Activated naive CD4-positive, alpha-beta T cell treated with anti-CD3 and anti-CD28 coated beads, Interleukin-2, amount 50 U/mL, for 72 hours (primary cell): ENCODE results near the gene NANOG. TPM values are rescaled to one million over a fixed set of nuclear protein-coding genes. Genes with fewer than 3 reads are reported as not detected.
"Not testable (repeated sequence)": the region's sequence is repeated elsewhere in the genome, so short reads cannot be mapped to it uniquely, and the experiment has no call there.

Experiments used
- ATAC-seq, 2 donors: fragments of 150-1000 bp; cut with Tn5 transposase; 2 replicates each; pipeline ENCODE4 v1.10.0; 2021; ENCODE audit warnings: mild to moderate bottlenecking in 2 of 2, moderate library complexity in 2 of 2
- DNase-seq, 2 donors: peaks; one replicate each; pipeline ENCODE4 v3.0.0; 2021 to 2022; ENCODE audit warnings: low spot score in 2 of 2
- H3K27ac Mint-ChIP-seq, 2 donors: one replicate each; pipeline ENCODE4 v1.8.0; 2022; ENCODE audit warnings: mild to moderate bottlenecking in 2 of 2, mixed read lengths in 2 of 2
- H3K36me3 Mint-ChIP-seq, 2 donors: one replicate each; pipeline ENCODE4 v1.8.0; 2022; ENCODE audit warnings: mixed read lengths in 2 of 2
- H3K9me3 Mint-ChIP-seq, 2 donors: one replicate each; pipeline ENCODE4 v1.8.0; 2022; ENCODE audit warnings: mixed read lengths in 2 of 2
- total RNA-seq, 2 donors: library from RNA; stranded (reverse); gene quantifications; one replicate each; pipeline ENCODE4 v1.2.3, GENCODE V29; 2022

Gene NANOG
- not detected for total RNA-seq

DNA sequence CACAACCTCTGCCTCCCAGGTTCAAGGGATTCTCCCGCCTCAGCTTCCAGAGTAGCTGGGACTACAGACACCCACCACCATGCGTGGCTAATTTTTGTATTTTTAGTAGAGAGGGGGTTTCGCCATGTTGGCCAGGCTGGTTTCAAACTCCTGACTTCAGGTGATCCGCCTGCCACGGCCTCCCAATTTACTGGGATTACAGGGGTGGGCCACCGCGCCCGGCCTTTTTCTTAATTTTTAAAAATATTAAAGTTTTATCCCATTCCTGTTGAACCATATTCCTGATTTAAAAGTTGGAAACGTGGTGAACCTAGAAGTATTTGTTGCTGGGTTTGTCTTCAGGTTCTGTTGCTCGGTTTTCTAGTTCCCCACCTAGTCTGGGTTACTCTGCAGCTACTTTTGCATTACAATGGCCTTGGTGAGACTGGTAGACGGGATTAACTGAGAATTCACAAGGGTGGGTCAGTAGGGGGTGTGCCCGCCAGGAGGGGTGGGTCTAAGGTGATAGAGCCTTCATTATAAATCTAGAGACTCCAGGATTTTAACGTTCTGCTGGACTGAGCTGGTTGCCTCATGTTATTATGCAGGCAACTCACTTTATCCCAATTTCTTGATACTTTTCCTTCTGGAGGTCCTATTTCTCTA, at the start of gene NANOG:
TSS of gene NANOG (plus strand) at position 519 of the 645 bp plus-strand sequence. CDS start 213 bp downstream, outside the sequence.
- H3K9me3 Mint-ChIP-seq, DNase-seq, H3K36me3 Mint-ChIP-seq, ATAC-seq, H3K27ac Mint-ChIP-seq: not testable (repeated sequence)

GRCh38 chr12:7747246-7747645, 42.0 kb upstream of the NANOG start, which contains the start of gene CLEC4C:
Gene CLEC4C (minus strand): TSS chr12:7747375. CDS start chr12:7747348, 27 bp downstream.
- DNase-seq (no peak), ATAC-seq (no peak)
- Mint-ChIP-seq H3K27ac (no peak within 1 kb of the TSS), H3K36me3 (no peaks in the 10 kb centered on the region), H3K9me3 (peaks cover 0 to 5% of the 10 kb centered on the region in 2 donors)

GRCh38 chr12:7748852-7749251, 40.4 kb upstream of the NANOG start:
- no peak overlapping the region for H3K27ac Mint-ChIP-seq
- no peak for DNase-seq
- H3K36me3 Mint-ChIP-seq, result no peaks in the 10 kb centered on the region
- ATAC-seq, result no peak
- no peaks in the 10 kb centered on the region for H3K9me3 Mint-ChIP-seq

DNA sequence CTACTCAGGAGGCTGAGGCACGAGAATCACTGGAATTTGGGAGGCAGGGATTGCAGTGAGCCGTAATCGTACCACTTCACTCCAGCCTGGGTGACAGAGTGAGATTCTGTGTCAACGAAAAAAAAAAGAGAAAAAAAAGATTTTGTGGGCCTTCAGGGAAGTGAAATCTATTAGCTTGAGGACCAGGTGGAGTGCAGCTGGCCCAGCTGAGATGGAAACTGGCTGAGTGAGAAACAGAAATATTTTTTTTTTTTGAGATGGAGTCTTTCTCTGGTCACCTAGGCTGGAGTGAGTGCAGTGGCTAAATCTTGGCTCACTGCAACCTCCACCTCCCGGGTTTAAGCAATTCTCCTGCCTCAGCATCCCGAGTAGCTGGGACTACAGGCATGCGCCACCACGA, 39.8 kb upstream of the NANOG start:
- no peaks in the 10 kb centered on the region for H3K9me3 Mint-ChIP-seq
- DNase-seq (no peak), ATAC-seq (no peak)
- H3K27ac Mint-ChIP-seq, result no peak overlapping the region
- no peaks in the 10 kb centered on the region for H3K36me3 Mint-ChIP-seq

DNA sequence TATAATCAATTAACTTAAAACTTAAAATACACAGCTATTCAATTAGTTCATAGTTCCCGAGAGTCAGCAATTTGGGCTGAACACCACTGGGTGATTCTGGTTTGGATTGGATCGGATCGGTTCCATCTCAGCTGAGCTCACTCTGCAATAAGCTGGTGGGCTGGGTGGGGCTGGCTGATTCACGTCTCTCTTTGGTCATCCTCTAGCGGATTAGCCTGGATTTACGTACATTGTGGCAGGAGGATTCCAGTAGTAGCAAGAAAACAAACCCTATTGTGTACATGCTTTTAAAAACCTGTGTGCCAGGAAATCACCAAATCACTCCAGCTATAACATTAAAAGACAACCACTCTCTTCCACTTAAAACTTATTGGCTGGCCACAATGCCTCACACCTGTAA, 38.9 kb upstream of the NANOG start:
- H3K36me3 Mint-ChIP-seq, result no peaks in the 10 kb centered on the region
- H3K27ac Mint-ChIP-seq, result no peak overlapping the region
- DNase-seq (no peak), ATAC-seq (no peak)
- no peaks in the 10 kb centered on the region for H3K9me3 Mint-ChIP-seq

- ATAC-seq, result no peak
- DNase-seq, result no peak
- Mint-ChIP-seq H3K36me3 (no peaks in the 10 kb centered on the region), H3K9me3 (no peaks in the 10 kb centered on the region), H3K27ac (no peak overlapping the region)
These were observed 37.8 kb upstream of the NANOG start for GRCh38 chr12:7751394-7751793.

DNA sequence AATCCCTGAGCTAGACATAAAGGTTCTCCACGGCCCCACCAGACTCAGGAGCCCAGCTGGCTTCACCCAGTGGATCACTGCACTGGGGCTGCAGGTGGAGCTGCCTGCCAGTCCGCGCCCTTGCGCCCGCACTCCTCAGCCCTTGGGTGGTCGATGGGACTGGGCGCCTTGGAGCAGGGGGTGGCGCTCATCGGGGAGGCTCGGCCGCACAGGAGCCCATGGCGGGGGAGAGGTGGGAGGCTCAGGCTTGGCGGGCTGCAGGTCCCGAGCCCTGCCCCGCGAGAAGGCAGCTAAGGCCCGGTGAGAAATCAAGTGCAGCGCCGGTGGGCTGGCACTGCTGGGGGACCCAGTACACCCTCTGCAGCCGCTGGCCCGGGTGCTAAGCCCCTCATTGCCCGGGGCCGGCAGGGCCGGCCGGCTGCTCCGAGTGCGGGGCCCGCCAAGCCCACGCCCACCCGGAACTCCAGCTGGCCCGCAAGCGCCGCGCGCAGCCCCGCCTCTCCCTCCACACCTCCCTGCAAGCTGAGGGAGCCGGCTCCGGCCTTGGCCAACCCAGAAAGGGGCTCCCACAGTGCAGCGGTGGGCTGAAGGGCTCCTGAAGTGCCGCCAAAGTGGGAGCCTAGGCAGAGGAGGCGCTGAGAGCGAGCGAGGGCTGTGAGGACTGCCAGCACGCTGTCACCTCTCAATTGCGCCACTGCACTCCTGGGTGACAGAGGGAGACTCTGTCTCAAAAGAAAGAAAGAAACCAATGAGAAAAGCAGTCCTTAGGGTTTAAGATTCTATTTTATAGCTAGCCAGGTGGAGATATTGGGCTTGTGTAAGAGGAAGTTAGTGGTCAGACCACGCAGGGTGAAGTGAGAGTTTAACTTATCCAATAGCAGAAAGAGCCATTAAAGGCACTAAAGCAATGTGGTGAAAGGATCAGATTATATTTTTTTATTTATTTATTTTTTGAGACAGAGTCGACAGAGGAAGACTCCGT, 37.0 kb upstream of the NANOG start:
- not testable (repeated sequence) for ATAC-seq, H3K27ac Mint-ChIP-seq, H3K36me3 Mint-ChIP-seq

DNA sequence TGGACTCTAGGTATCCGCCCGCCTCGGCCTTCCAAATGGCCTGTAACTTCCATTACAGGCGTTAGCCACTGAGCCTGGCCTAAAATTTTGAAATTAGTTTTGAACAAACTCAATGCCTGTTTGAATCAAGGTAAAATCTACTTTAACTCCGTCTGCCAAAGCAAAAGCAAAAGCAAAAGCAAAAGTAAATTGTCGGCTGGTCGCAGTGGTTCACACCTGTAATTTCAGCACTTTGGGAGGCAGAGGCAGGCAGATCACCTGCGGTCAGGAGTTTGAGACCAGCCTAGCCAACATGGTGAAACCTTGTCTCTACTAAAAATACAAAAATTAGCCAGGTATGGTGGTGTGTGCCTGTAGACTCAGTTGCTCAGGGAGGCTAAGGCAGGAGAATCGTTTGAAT, 33.5 kb upstream of the NANOG start:
- not testable (repeated sequence) for H3K36me3 Mint-ChIP-seq, ATAC-seq, DNase-seq, H3K9me3 Mint-ChIP-seq, H3K27ac Mint-ChIP-seq

More for the DNA sequence above, 37.0 kb upstream of the NANOG start:
- not testable (repeated sequence) for H3K9me3 Mint-ChIP-seq, DNase-seq

GRCh38 chr12:7756993-7757392, 32.2 kb upstream of the NANOG start:
- Mint-ChIP-seq H3K9me3 (no peaks in the 10 kb centered on the region), H3K36me3 (no peaks in the 10 kb centered on the region), H3K27ac (no peak overlapping the region)
- ATAC-seq (no peak), DNase-seq (no peak)

DNA sequence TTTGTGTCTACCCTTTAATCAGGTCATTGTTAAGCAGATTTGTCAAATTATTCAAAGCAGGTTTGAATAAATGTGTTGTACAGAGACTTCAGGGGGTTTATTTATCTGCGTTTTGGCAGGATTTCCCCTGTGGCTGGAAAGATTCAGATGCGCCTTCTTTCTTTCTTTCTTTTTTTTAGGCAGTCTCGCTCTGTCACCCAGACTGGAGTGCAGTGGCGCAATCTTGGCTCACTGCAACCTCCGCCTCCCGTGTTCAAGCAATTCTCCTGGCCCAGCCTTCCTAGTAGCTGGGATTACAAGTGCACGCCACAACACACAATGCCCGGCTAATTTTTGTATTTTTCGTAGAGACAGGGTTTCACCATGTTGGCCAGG, 30.4 kb upstream of the NANOG start:
- no peak overlapping the region for H3K27ac Mint-ChIP-seq
- no peak for ATAC-seq

GRCh38 chr12:7769999-7770398, 19.2 kb upstream of the NANOG start:
- Mint-ChIP-seq H3K9me3 (no peaks in the 10 kb centered on the region), H3K36me3 (no peaks in the 10 kb centered on the region)

More for the DNA sequence above, 30.4 kb upstream of the NANOG start:
- H3K9me3 Mint-ChIP-seq, result no peaks in the 10 kb centered on the region
- no peak for DNase-seq
- H3K36me3 Mint-ChIP-seq, result no peaks in the 10 kb centered on the region

GRCh38 chr12:7781274-7781673, 7.9 kb upstream of the NANOG start:
- no peak for ATAC-seq
- Mint-ChIP-seq H3K27ac (no peak overlapping the region), H3K36me3 (no peaks in the 10 kb centered on the region)

More at GRCh38 chr12:7769999-7770398, 19.2 kb upstream of the NANOG start:
- no peak for DNase-seq
- ATAC-seq, result no peak
- H3K27ac Mint-ChIP-seq, result no peak overlapping the region

GRCh38 chr12:7782055-7782454, 7.1 kb upstream of the NANOG start:
- ATAC-seq, result no peak
- H3K27ac Mint-ChIP-seq, result no peak overlapping the region
- DNase-seq, result no peak
- no peaks in the 10 kb centered on the region for H3K36me3 Mint-ChIP-seq
- no peaks in the 10 kb centered on the region for H3K9me3 Mint-ChIP-seq

More at GRCh38 chr12:7781274-7781673, 7.9 kb upstream of the NANOG start:
- no peaks in the 10 kb centered on the region for H3K9me3 Mint-ChIP-seq
- no peak for DNase-seq

- not testable (repeated sequence) for H3K36me3 Mint-ChIP-seq, H3K9me3 Mint-ChIP-seq, ATAC-seq, DNase-seq
- H3K27ac Mint-ChIP-seq, result peak overlapping the region in 1 of 2 donors; percentile 87
These were observed 5.8 kb upstream of the NANOG start for GRCh38 chr12:7783433-7783832.

GRCh38 chr12:7784701-7785100, 4.5 kb upstream of the NANOG start:
- no peaks in the 10 kb centered on the region for H3K36me3 Mint-ChIP-seq
- no peak for DNase-seq
- no peak for ATAC-seq

GRCh38 chr12:7787574-7788293, 1.5 kb upstream of the NANOG start:
- no peak overlapping the region for H3K27ac Mint-ChIP-seq
- DNase-seq, result no peak
- ATAC-seq, result no peak

More at GRCh38 chr12:7784701-7785100, 4.5 kb upstream of the NANOG start:
- H3K9me3 Mint-ChIP-seq, result no peaks in the 10 kb centered on the region
- no peak overlapping the region for H3K27ac Mint-ChIP-seq

GRCh38 chr12:7788294-7788660, 925 bp upstream of the NANOG start:
- DNase-seq, result no peak
- ATAC-seq, result no peak
- H3K9me3 Mint-ChIP-seq, result no peaks in the 10 kb centered on the region
- H3K27ac Mint-ChIP-seq, result no peak overlapping the region
- no peaks in the 10 kb centered on the region for H3K36me3 Mint-ChIP-seq

More at GRCh38 chr12:7787574-7788293, 1.5 kb upstream of the NANOG start:
- Mint-ChIP-seq H3K9me3 (no peaks in the 10 kb centered on the region), H3K36me3 (no peaks in the 10 kb centered on the region)
